Stomach (tissue), 9 donors: ENCODE data around the gene TET1. TPM values are rescaled to one million over a fixed set of nuclear protein-coding genes. Genes with fewer than 3 reads are reported as not detected.
A peak's percentile ranks its signal among the peaks of the same experiment; 100 is the strongest.

Experiments
- DNase-seq, 2 donors: peaks; one replicate each; pipeline versions ENCODE4 v3.0.0 to v3.0.0-alpha.2; 2013 to 2019
- H3K27ac ChIP-seq, 5 donors: fragments of 200-600 bp in 4 of 5; sonication (generic) in 4 of 5; one replicate each; pipeline ENCODE4 v1.5.1; 2013 to 2019; ENCODE audit warnings: mild to moderate bottlenecking in 1 of 5, moderate library complexity in 1 of 5
- H3K27me3 ChIP-seq, 3 donors: fragments of 200-600 bp; sonication (generic); one replicate each; pipeline ENCODE4 v1.5.1; 2017 to 2019; ENCODE audit warnings: mixed run types in 1 of 3
- H3K36me3 ChIP-seq, 4 donors: fragments of 200-600 bp; sonication (generic); 1 replicate in 3 of 4; 2 replicates in 1 of 4; pipeline ENCODE4 v1.5.1; 2016 to 2019
- H3K4me1 ChIP-seq, 4 donors: fragments of 200-600 bp; sonication (generic); one replicate each; pipeline ENCODE4 v1.5.1; 2016 to 2019
- H3K4me3 ChIP-seq, 4 donors: fragments of 200-600 bp; sonication (generic) in 3 of 4; one replicate each; pipeline ENCODE4 v1.5.1; 2016 to 2019; ENCODE audit warnings: mild to moderate bottlenecking in 1 of 4
- H3K9me3 ChIP-seq, 4 donors: fragments of 200-600 bp; sonication (generic); one replicate each; pipeline ENCODE4 v1.5.1; 2016 to 2019
- EP300 ChIP-seq: sonication (generic); formaldehyde crosslinking; IDR thresholded peaks from one replicate; pipeline ENCODE4 v1.6.1; 2017; ENCODE audit warnings: antibody characterized with exemption
- POLR2A ChIP-seq, 4 donors: fragments of 450-650 bp; IDR thresholded peaks; one replicate each; pipeline ENCODE4 v1.6.1; 2016; ENCODE audit warnings: antibody characterized with exemption in 4 of 4, control low read depth in 2 of 4, mild to moderate bottlenecking in 1 of 4, moderate library complexity in 1 of 4
- POLR2AphosphoS5 ChIP-seq, 3 donors: sonication (generic); formaldehyde crosslinking; IDR thresholded peaks; one replicate each; pipeline ENCODE4 v1.6.1; 2016; ENCODE audit warnings: antibody characterized with exemption in 3 of 3
- whole genome bisulfite sequencing, 5 donors: extraction: QIAGEN DNeasy Blood & Tissue Kit in 3 of 5; methylation state at CpG; one replicate each; pipeline versions ENCODE4 v1.1.5 to v1.1.7; 2013 to 2018; 5-methylcytosine and 5-hydroxymethylcytosine counted together
- intact Hi-C: fragments of 100-400 bp; cut with DNase I; formaldehyde crosslinking; loops from one replicate; pipeline ENCODE4 v1.15.1; 2023; ENCODE audit warnings: low total_unique reads
- polyA plus RNA-seq, 3 donors: library from polyadenylated mRNA; stranded (reverse); fragments of 200-250 nt; gene quantifications; one replicate each; pipeline ENCODE4 v1.2.3, GENCODE V29; 2013
- total RNA-seq, 5 donors: library from RNA; depleted of rRNA; stranded (reverse); fragments of >200 nt; gene quantifications; one replicate each; pipeline versions ENCODE4 v1.1.0 to v1.2.3, GENCODE V29; 2014 to 2016
- TF ChIP-seq, protein P1 (sequence below), 7 experiments: fragments of 450-650 bp in 4 of 7; fragments of 200-600 bp in 3 of 7; sonication (generic) in 3 of 7; IDR thresholded peaks; one replicate each; pipeline ENCODE4 v1.5.1; 2016 to 2019; ENCODE audit warnings: antibody characterized with exemption in 7 of 7, control low read depth in 2 of 7, mild to moderate bottlenecking in 1 of 7
- donor health status: healthy with polysubstance abuse.
- donor health status: Bipolar disorder and iron deficiency.
- donor health status: healthy.

TET1 gene
- total and polyA plus RNA-seq, 8 donors, result under 0.01 to 22.3 (median 2.5) TPM

DNA sequence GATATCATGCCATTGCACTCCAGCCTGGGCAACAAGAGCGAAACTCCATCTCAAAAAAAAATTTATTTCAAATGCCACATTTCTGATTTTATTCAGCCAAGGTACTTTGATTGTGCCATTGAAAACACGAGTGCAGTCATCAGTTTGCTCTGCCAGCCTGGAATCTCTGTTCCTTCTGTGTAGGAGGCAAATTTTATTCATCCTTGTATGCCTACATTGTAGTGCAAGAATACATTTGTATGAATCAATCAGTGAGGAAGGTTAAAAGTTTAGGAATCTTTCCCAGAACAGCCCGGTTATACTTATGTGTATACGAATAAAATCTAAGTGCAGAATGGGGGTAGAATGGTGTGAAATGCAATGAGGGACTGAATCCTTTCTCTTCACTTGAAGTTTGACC, 886 bp upstream of the TET1 start:
- no peaks in the 10 kb centered on the region for H3K36me3 ChIP-seq
- peaks cover 0 to 35% (median 26%) of the 10 kb centered on the region in 4 donors for H3K4me1 ChIP-seq
- H3K4me3 ChIP-seq, result no peak overlapping the region
- TF ChIP-seq POLR2AphosphoS5 (IDR thresholded peaks at IDR 0.05), result no peak
- TF ChIP-seq, protein P1, sequence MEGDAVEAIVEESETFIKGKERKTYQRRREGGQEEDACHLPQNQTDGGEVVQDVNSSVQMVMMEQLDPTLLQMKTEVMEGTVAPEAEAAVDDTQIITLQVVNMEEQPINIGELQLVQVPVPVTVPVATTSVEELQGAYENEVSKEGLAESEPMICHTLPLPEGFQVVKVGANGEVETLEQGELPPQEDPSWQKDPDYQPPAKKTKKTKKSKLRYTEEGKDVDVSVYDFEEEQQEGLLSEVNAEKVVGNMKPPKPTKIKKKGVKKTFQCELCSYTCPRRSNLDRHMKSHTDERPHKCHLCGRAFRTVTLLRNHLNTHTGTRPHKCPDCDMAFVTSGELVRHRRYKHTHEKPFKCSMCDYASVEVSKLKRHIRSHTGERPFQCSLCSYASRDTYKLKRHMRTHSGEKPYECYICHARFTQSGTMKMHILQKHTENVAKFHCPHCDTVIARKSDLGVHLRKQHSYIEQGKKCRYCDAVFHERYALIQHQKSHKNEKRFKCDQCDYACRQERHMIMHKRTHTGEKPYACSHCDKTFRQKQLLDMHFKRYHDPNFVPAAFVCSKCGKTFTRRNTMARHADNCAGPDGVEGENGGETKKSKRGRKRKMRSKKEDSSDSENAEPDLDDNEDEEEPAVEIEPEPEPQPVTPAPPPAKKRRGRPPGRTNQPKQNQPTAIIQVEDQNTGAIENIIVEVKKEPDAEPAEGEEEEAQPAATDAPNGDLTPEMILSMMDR (IDR thresholded peaks at IDR 0.05), result no peak
- no peak for TF ChIP-seq EP300
- no peak for TF ChIP-seq POLR2A (IDR thresholded peaks at IDR 0.05)
- 53 to 63% (median 61%) methylated on average over 4 of the region's 4 CpGs for WGBS, 5 donors
- no peak overlapping the region for H3K27ac ChIP-seq
- peaks cover 0 to 22% (median 18%) of the 10 kb centered on the region in 3 donors for H3K27me3 ChIP-seq
- DNase-seq, result no peak
- H3K9me3 ChIP-seq, result no peaks in the 10 kb centered on the region
- intact Hi-C loops, result no loop called here

DNA sequence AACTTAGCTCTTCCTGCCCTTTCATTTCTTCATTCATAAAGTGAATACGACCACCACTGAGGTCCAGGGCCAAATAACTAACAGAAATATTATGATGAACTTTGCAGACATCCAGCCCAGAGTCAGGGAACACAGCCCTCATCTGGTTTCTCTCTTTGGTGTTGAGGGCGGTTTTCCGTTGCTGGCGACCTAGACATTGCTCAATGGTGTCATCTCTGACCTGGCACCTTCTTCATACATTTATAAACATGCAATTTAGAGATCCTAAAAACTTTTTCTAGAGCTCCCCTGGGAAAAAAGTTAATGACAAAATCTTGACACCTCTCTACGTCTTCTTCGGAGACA, 324 bp upstream of the TET1 start:
- 13 to 21% (median 15%) methylated on average over 6 of the region's 6 CpGs for WGBS, 5 donors

DNA sequence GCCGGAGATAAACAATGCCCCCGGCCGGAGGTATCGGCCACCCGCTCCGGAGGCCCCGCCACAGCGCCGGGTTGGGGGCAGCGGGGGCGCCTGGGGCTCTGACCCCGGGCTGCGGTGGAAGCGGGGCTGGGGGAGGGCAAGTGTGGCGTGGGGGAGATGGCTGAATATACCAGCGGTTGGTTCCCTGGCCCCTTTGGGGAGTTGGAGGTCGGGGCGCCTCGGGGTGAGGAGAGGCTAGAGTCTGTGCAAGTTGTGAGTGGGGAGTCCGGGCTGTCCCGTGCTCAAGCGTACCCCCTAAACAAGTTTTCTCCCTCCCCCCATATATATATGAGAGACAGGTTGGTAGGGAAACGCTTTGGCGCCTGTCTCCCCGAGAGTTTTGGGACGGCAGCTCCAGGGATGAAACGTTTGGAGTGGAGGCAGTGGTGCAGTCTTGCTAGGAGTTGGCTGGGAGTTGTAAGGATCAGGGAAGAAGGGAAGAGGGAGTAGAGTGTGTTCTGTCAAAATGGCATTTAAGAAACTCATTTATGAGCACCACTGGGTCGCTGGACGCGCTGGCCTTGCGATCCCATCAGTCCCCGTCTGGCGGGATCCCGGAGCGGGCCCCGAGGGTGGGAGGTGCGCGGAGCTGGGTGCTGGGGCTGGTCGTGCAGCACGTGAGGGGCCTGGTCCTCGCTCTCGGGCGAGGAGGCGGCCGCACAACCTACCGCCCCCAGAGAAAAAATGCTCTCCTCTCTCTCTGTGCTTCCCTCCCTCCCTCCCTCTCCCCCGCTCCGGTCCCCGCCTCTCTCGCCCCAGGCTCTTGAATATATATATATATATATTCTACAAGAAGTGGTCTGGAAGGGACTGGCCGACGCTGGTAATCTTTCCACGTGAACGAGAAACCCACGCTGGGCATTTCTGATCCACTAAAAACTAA, 1.1 kb downstream of the TET1 start:
- H3K4me3 ChIP-seq, result peak overlapping the region; percentile 76 to 86 (median 79)
- peak in 1 of 2 donors; percentile 80 for DNase-seq
- TF ChIP-seq, protein P1 (IDR thresholded peaks at IDR 0.05), result no peak
- TF ChIP-seq POLR2AphosphoS5 (IDR thresholded peaks at IDR 0.05) (no peak), POLR2A (IDR thresholded peaks at IDR 0.05) (no peak), EP300 (no peak)
- H3K27me3 ChIP-seq, result peaks cover 0 to 22% (median 18%) of the 10 kb centered on the region in 3 donors
- intact Hi-C loops, result no loop called here
- peak overlapping the region in 4 of 5 donors; percentile 65 to 80 (median 69) for H3K27ac ChIP-seq
- WGBS, 5 donors, result 2 to 4% (median 3%) methylated on average over 32 to 54 of the region's 55 CpGs
- peaks cover 0 to 43% (median 26%) of the 10 kb centered on the region in 4 donors for H3K4me1 ChIP-seq
- H3K36me3 ChIP-seq, result no peaks in the 10 kb centered on the region
- no peaks in the 10 kb centered on the region for H3K9me3 ChIP-seq

More for the DNA sequence above, 324 bp upstream of the TET1 start:
- Histone ChIP-seq H3K4me3 (peak overlapping the region; percentile 76 to 86 (median 79)), H3K27me3 (peaks cover 0 to 22% (median 18%) of the 10 kb centered on the region in 3 donors), H3K4me1 (peaks cover 0 to 35% (median 26%) of the 10 kb centered on the region in 4 donors), H3K27ac (peak overlapping the region in 3 of 5 donors; percentile 65 to 80 (median 68)), H3K36me3 (no peaks in the 10 kb centered on the region), H3K9me3 (no peaks in the 10 kb centered on the region)
- TF ChIP-seq POLR2A (IDR thresholded peaks at IDR 0.05), result no peak
- TF ChIP-seq, protein P1 (IDR thresholded peaks at IDR 0.05), result no peak
- no peak for DNase-seq
- intact Hi-C loops, result no loop called here

DNA sequence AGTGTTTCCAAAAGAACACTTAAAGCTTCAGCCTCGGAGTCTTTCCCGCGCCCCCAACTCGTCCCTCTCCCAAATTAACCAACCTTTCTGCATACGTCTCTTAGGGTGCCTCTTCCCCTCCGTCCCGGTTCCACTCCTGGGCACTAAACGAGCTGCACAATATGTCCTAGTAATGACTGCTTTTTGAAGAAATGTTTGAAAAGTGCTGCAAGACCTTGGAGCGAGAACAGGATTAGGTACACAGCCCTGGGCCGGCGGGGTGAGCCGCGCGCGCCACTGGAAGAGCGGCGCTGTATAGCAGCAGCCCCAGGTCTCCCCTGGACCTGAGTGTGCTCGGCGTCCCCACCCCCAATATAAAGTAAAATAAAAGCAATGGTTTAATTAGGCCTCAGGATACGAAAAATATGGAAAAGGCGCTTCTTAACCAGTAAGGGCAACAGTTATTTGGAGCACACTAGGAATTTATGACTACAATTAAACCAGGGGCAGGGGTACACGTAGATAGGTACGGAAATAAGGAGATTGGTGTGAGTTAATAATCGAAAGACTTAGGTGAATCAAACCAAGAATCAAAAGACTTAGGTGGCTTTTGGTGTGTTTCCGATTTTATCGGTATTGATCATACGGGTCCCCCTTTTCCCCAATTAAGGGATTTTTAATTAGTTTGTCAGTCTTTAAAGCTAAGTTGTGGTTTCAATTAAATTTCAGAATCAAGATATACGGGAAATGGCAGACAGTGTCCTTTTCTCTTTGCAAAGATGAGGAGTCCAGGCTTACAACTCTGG, 1.9 kb downstream of the TET1 start:
- peak overlapping the region; percentile 76 to 86 (median 79) for H3K4me3 ChIP-seq
- 36 to 65% (median 56%) methylated on average over 28 of the region's 28 CpGs for WGBS, 5 donors
- DNase-seq, result peak in 1 of 2 donors; percentile 59
- intact Hi-C loops, result no loop called here
- TF ChIP-seq POLR2AphosphoS5 (IDR thresholded peaks at IDR 0.05), result no peak
- TF ChIP-seq, protein P1 (IDR thresholded peaks at IDR 0.05), result no peak
- no peak for TF ChIP-seq EP300
- no peak for TF ChIP-seq POLR2A (IDR thresholded peaks at IDR 0.05)
- H3K9me3 ChIP-seq, result no peaks in the 10 kb centered on the region
- no peaks in the 10 kb centered on the region for H3K36me3 ChIP-seq
- peaks cover 0 to 48% (median 26%) of the 10 kb centered on the region in 4 donors for H3K4me1 ChIP-seq
- peaks cover 0 to 22% (median 18%) of the 10 kb centered on the region in 3 donors for H3K27me3 ChIP-seq
- H3K27ac ChIP-seq, result peak overlapping the region; percentile 17 to 80 (median 68)
